GM18526 (cell line): ENCODE measurements around the gene NTSR2.

Source experiments
- POLR2A ChIP-seq: IDR thresholded peaks from 3 replicates; pipeline ENCODE4 v1.6.1; 2011; ENCODE audit not compliant: insufficient read length; ENCODE audit errors: extremely low read depth

The NTSR2 gene

GRCh38 chr2:11616851-11617415, 53.1 kb downstream of the NTSR2 start:
- no peak for TF ChIP-seq POLR2A

- TF ChIP-seq POLR2A: no peak
Measured at GRCh38 chr2:11616097-11616687, 53.8 kb downstream of the NTSR2 start.

GRCh38 chr2:11615209-11615608, 54.8 kb downstream of the NTSR2 start:
- no peak for TF ChIP-seq POLR2A

- TF ChIP-seq POLR2A: no peak
Measured at GRCh38 chr2:11613297-11613696, 56.7 kb downstream of the NTSR2 start.

GRCh38 chr2:11612553-11613215, 57.3 kb downstream of the NTSR2 start:
- TF ChIP-seq POLR2A: no peak

GRCh38 chr2:11611251-11611650, 58.7 kb downstream of the NTSR2 start:
- no peak for TF ChIP-seq POLR2A

- no peak for TF ChIP-seq POLR2A
Measured at GRCh38 chr2:11610624-11611242, 59.3 kb downstream of the NTSR2 start.
